Liver (tissue), 9 donors: Measurements from ENCODE around the gene ATP11A. TPM values are rescaled to one million over a fixed set of nuclear protein-coding genes. Genes with fewer than 3 reads are reported as not detected.

Experiments used
- DNase-seq: peaks from one replicate; pipeline ENCODE4 v3.0.0-alpha.2; 2017; ENCODE audit warnings: low spot score
- H3K27ac ChIP-seq, 2 donors: one replicate each; pipeline ENCODE4 v1.7.0; 2013; ENCODE audit warnings: inconsistent platforms in 2 of 2, low read length in 2 of 2, control low read depth in 1 of 2, low read depth in 1 of 2, mild to moderate bottlenecking in 1 of 2
- H3K27me3 ChIP-seq, 4 donors: one replicate each; pipeline versions ENCODE4 v1.6.1 to v1.7.0; 2013; ENCODE audit warnings: low read length in 3 of 4, inconsistent platforms in 1 of 4, mild to moderate bottlenecking in 1 of 4, moderate library complexity in 1 of 4; ENCODE audit not compliant: control insufficient read depth in 4 of 4, insufficient read depth in 4 of 4
- H3K36me3 ChIP-seq, 4 donors: one replicate each; pipeline versions ENCODE4 v1.6.1 to v1.7.0; 2013; ENCODE audit warnings: low read length in 3 of 4, mild to moderate bottlenecking in 3 of 4, low read depth in 1 of 4, moderate library complexity in 1 of 4; ENCODE audit not compliant: control insufficient read depth in 4 of 4, insufficient read depth in 3 of 4
- H3K4me1 ChIP-seq, 4 donors: one replicate each; pipeline versions ENCODE4 v1.6.1 to v1.7.0; 2013; ENCODE audit warnings: low read length in 3 of 4, mild to moderate bottlenecking in 3 of 4, moderate library complexity in 1 of 4; ENCODE audit not compliant: control insufficient read depth in 4 of 4, insufficient read depth in 4 of 4
- H3K4me3 ChIP-seq, 3 donors: one replicate each; pipeline versions ENCODE4 v1.6.1 to v1.7.0; 2013; ENCODE audit warnings: low read length in 3 of 3, control low read depth in 1 of 3, low read depth in 1 of 3, mild to moderate bottlenecking in 1 of 3
- H3K9ac ChIP-seq, 2 donors: one replicate each; pipeline ENCODE4 v1.7.0; 2013; ENCODE audit warnings: low read length in 2 of 2, mild to moderate bottlenecking in 2 of 2, moderate library complexity in 2 of 2, control low read depth in 1 of 2, low read depth in 1 of 2
- H3K9me3 ChIP-seq, 4 donors: one replicate each; pipeline versions ENCODE4 v1.6.1 to v1.7.0; 2013; ENCODE audit warnings: low read length in 3 of 4; ENCODE audit not compliant: control insufficient read depth in 4 of 4
- ATF3 ChIP-seq: IDR thresholded peaks from 2 replicates; pipeline ENCODE4 v1.6.1; 2016; ENCODE audit warnings: antibody characterized with exemption
- CTCF ChIP-seq: fragments of 150-350 bp; IDR thresholded peaks from 2 replicates; pipeline ENCODE4 v1.5.1; 2017; ENCODE audit warnings: improper control_type of control experiment, low read depth, low read length; ENCODE audit not compliant: missing input control
- EGR1 ChIP-seq, 2 donors: IDR thresholded peaks; 2 replicates each; pipeline ENCODE4 v1.6.1; 2016 to 2018; ENCODE audit warnings: antibody characterized with exemption in 2 of 2, low read depth in 2 of 2
- FOXA1 ChIP-seq: IDR thresholded peaks from 2 replicates; pipeline ENCODE4 v1.6.1; 2016; ENCODE audit warnings: antibody characterized with exemption
- FOXA2 ChIP-seq: IDR thresholded peaks from 2 replicates; pipeline ENCODE4 v1.6.1; 2016; ENCODE audit warnings: antibody characterized with exemption
- GABPA ChIP-seq, 2 donors: IDR thresholded peaks in 1 of 2; conservative IDR thresholded peaks in 1 of 2; 2 replicates each; pipeline ENCODE4 v1.6.1; 2016; ENCODE audit warnings: antibody characterized with exemption in 2 of 2, mild to moderate bottlenecking in 1 of 2, moderate library complexity in 1 of 2
- HNF4A ChIP-seq, 2 donors: conservative IDR thresholded peaks; 2 replicates each; pipeline ENCODE4 v1.6.1; 2016; ENCODE audit warnings: antibody characterized with exemption in 2 of 2, mild to moderate bottlenecking in 2 of 2
- HNF4G ChIP-seq: IDR thresholded peaks from 2 replicates; pipeline ENCODE4 v1.6.1; 2016; ENCODE audit warnings: antibody characterized with exemption
- JUND ChIP-seq, 2 donors: IDR thresholded peaks; 2 replicates each; pipeline ENCODE4 v1.6.1; 2016; ENCODE audit warnings: antibody characterized with exemption in 2 of 2
- MAX ChIP-seq: IDR thresholded peaks from 2 replicates; pipeline ENCODE4 v1.6.1; 2016; ENCODE audit warnings: antibody characterized with exemption
- NR2F2 ChIP-seq: IDR thresholded peaks from 2 replicates; pipeline ENCODE4 v1.6.1; 2016; ENCODE audit warnings: antibody characterized with exemption
- RXRA ChIP-seq, 2 donors: IDR thresholded peaks; 2 replicates each; pipeline ENCODE4 v1.6.1; 2017 to 2018; ENCODE audit warnings: antibody characterized with exemption in 2 of 2, mild to moderate bottlenecking in 1 of 2
- SP1 ChIP-seq: IDR thresholded peaks from 2 replicates; pipeline ENCODE4 v1.6.1; 2018; ENCODE audit warnings: antibody characterized with exemption, mild to moderate bottlenecking
- TAF1 ChIP-seq: conservative IDR thresholded peaks from 2 replicates; pipeline ENCODE4 v1.6.1; 2016; ENCODE audit warnings: antibody characterized with exemption, mild to moderate bottlenecking
- YY1 ChIP-seq: IDR thresholded peaks from 2 replicates; pipeline ENCODE4 v1.6.1; 2016; ENCODE audit warnings: antibody characterized with exemption, mild to moderate bottlenecking
- ZBTB33 ChIP-seq: IDR thresholded peaks from 2 replicates; pipeline ENCODE4 v1.6.1; 2016; ENCODE audit warnings: antibody characterized with exemption
- WGBS: extraction: QIAGEN DNeasy Blood & Tissue Kit; methylation state at CpG from one replicate; pipeline ENCODE4 v1.1.7; 2013; 5-methylcytosine and 5-hydroxymethylcytosine counted together
- polyA plus RNA-seq, 2 donors: library from polyadenylated mRNA; stranded (reverse) in 1 of 2; unstranded in 1 of 2; fragments of 200-250 nt in 1 of 2; fragments of >200 nt in 1 of 2; fragmentation: Nextera tagmentation in 1 of 2; extraction: Ambion mirVana in 1 of 2; gene quantifications; one replicate each; pipeline versions ENCODE4 v1.2.1 to v1.2.3, GENCODE V29; 2013 to 2015
- total RNA-seq, 2 donors: library from RNA; depleted of rRNA; stranded (reverse); fragments of >200 nt; gene quantifications; one replicate each; pipeline ENCODE4 v1.2.3, GENCODE V29; 2014
- donor health status: healthy.
- donor health status: healthy.
- donor health status: healthy.
- donor health status: healthy.
- donor health status: healthy.

ATP11A gene
- total and polyA plus RNA-seq, 4 donors, result 8.7 to 27.9 (median 13.8) TPM

- Histone ChIP-seq H3K27ac (no peak overlapping the region), H3K36me3 (no peaks in the 10 kb centered on the region), H3K9ac (no peak overlapping the region), H3K4me1 (peaks cover 0 to 5% (median 0%) of the 10 kb centered on the region in 4 donors), H3K27me3 (no peaks in the 10 kb centered on the region), H3K4me3 (no peak overlapping the region), H3K9me3 (no peaks in the 10 kb centered on the region)
- DNase-seq, result no peak
- 94% methylated on average over 11 of the region's 11 CpGs for WGBS
- TF ChIP-seq SP1, result no peak
- no peak for TF ChIP-seq CTCF
- TF ChIP-seq TAF1, result no peak
- TF ChIP-seq HNF4G, result no peak
- TF ChIP-seq EGR1 (IDR thresholded peaks at IDR 0.05; ENCODE audit: low read depth in 2 of 2), result no peak
- TF ChIP-seq NR2F2, result no peak
- TF ChIP-seq FOXA2, result no peak
These were observed 74.2 kb downstream of the ATP11A start for GRCh38 chr13:112764028-112764427.

GRCh38 chr13:112764864-112765561 lies 75.2 kb downstream of the ATP11A start:
- no peak for DNase-seq
- Histone ChIP-seq H3K4me1 (peaks cover 0 to 4% (median 0%) of the 10 kb centered on the region in 4 donors), H3K4me3 (no peak overlapping the region), H3K27ac (no peak overlapping the region), H3K9me3 (no peaks in the 10 kb centered on the region), H3K36me3 (no peaks in the 10 kb centered on the region), H3K9ac (no peak overlapping the region), H3K27me3 (no peaks in the 10 kb centered on the region)
- TF ChIP-seq FOXA2, result no peak
- TF ChIP-seq HNF4G, result no peak
- no peak for TF ChIP-seq JUND (IDR thresholded peaks at IDR 0.05)
- TF ChIP-seq MAX, result no peak
- TF ChIP-seq FOXA1, result no peak
- no peak for TF ChIP-seq NR2F2
- no peak for TF ChIP-seq EGR1 (IDR thresholded peaks at IDR 0.05; ENCODE audit: low read depth in 2 of 2)
- TF ChIP-seq TAF1, result no peak
- TF ChIP-seq RXRA (IDR thresholded peaks at IDR 0.05), result no peak
- no peak for TF ChIP-seq YY1
- no peak for TF ChIP-seq ZBTB33
- TF ChIP-seq GABPA (IDR thresholded peaks at IDR 0.05 in 1 of 2, conservative IDR thresholded peaks at IDR 0.05 in 1 of 2), result no peak
- no peak for TF ChIP-seq SP1
- no peak for TF ChIP-seq ATF3
- TF ChIP-seq HNF4A (conservative IDR thresholded peaks at IDR 0.05), result no peak
- WGBS, result 95% methylated on average over 23 of the region's 23 CpGs
